ENCODE results near the gene MAP1S. TPM values are rescaled to one million over a fixed set of nuclear protein-coding genes. Genes with fewer than 3 reads are reported as not detected.

MAP1S gene
- total RNA-seq, 4 donors from 2014 or later = 23.4 to 39.3 (median 31.2) TPM

DNA sequence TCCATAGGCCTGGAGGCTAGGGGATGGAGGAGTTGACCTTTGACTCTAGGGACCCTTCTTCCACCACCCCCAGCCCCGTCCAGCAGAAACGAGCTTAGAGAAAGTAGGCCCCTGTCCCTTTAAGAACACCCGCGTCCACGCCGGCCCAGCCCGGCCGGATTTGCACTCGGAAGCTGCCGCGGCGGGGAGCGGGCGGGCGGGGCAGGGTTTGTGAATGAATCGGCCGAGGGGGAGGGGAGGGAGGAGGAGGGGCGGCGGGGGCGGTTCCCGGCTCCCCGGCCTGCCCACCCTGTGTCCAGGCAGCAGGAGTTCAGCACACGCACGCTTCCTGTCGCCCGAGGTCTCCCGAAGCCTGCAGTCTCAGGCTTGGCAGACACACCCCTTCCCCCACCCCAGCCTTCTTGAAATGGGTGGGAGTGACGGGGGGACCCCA is 32.7 kb upstream of the MAP1S start:
- peak overlapping the region in 1 of 4 donors; percentile 4 for H3K4me3 ChIP-seq

DNA sequence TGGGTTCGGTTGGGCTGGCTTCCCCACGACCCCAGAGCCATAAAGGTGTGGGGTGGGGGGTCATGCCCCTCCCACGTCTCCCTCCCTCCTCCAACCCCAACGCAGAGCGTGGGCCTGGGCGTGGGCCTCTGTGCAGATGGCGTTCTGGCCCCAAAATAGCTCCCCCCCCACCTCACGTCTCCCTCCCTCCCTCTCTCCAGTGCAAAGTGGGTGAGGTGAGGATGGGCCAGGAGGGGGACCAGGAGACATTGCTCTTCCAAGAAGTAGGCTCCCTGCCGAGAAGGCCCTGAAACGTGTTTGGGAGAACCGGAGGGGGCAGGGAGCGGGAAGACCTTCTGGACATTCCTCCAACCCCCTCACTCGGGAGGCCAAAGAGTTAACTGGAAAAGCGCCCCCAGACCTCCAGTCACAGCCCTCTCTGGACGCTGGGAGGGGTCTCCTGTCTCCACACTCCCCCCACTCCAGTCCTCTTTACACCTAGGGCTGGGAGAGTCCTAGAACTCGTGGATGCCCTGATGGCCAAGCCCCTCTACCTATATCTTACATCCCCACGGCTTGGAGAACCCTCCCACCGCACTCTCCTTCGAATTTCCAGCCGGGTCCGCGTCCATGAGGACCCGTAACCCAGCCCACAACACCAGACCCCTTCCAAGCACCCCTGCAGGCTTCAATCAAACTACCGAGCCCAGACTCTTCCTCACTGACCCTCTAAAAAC is 32.0 kb upstream of the MAP1S start:
- WGBS, 2 donors = 2 to 3% methylated on average over 16 to 24 of the region's 24 CpGs
- peaks cover 2 to 88% of the 10 kb centered on the region in 2 donors for H3K27me3 ChIP-seq
- H3K9me3 ChIP-seq = no peaks in the 10 kb centered on the region
- no peak for DNase-seq (ENCODE audit: low spot score in 2 of 2)
- H3K4me1 ChIP-seq = peaks cover 0 to 30% (median 10%) of the 10 kb centered on the region in 4 donors
- no peak overlapping the region for H3K27ac ChIP-seq
- TF ChIP-seq, protein P1, sequence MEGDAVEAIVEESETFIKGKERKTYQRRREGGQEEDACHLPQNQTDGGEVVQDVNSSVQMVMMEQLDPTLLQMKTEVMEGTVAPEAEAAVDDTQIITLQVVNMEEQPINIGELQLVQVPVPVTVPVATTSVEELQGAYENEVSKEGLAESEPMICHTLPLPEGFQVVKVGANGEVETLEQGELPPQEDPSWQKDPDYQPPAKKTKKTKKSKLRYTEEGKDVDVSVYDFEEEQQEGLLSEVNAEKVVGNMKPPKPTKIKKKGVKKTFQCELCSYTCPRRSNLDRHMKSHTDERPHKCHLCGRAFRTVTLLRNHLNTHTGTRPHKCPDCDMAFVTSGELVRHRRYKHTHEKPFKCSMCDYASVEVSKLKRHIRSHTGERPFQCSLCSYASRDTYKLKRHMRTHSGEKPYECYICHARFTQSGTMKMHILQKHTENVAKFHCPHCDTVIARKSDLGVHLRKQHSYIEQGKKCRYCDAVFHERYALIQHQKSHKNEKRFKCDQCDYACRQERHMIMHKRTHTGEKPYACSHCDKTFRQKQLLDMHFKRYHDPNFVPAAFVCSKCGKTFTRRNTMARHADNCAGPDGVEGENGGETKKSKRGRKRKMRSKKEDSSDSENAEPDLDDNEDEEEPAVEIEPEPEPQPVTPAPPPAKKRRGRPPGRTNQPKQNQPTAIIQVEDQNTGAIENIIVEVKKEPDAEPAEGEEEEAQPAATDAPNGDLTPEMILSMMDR (IDR thresholded peaks at IDR 0.05) = no peak
- TF ChIP-seq EP300 (IDR thresholded peaks at IDR 0.05) (no peak), POLR2A (IDR thresholded peaks at IDR 0.05) (no peak)
- no peak overlapping the region for H3K4me3 ChIP-seq
- H3K36me3 ChIP-seq = no peaks in the 10 kb centered on the region

More for the DNA sequence above, 32.7 kb upstream of the MAP1S start:
- H3K27me3 ChIP-seq = peaks cover 2 to 95% of the 10 kb centered on the region in 2 donors
- H3K9me3 ChIP-seq = no peaks in the 10 kb centered on the region
- H3K36me3 ChIP-seq = no peaks in the 10 kb centered on the region
- no peak for DNase-seq (ENCODE audit: low spot score in 2 of 2)
- peaks cover 0 to 30% (median 10%) of the 10 kb centered on the region in 4 donors for H3K4me1 ChIP-seq
- WGBS, 2 donors = 2% methylated on average over 12 of the region's 28 CpGs; no CpG with 5 or more reads in 1 of the 2 donors
- H3K27ac ChIP-seq = no peak overlapping the region
- TF ChIP-seq, protein P1 (IDR thresholded peaks at IDR 0.05) = no peak

DNA sequence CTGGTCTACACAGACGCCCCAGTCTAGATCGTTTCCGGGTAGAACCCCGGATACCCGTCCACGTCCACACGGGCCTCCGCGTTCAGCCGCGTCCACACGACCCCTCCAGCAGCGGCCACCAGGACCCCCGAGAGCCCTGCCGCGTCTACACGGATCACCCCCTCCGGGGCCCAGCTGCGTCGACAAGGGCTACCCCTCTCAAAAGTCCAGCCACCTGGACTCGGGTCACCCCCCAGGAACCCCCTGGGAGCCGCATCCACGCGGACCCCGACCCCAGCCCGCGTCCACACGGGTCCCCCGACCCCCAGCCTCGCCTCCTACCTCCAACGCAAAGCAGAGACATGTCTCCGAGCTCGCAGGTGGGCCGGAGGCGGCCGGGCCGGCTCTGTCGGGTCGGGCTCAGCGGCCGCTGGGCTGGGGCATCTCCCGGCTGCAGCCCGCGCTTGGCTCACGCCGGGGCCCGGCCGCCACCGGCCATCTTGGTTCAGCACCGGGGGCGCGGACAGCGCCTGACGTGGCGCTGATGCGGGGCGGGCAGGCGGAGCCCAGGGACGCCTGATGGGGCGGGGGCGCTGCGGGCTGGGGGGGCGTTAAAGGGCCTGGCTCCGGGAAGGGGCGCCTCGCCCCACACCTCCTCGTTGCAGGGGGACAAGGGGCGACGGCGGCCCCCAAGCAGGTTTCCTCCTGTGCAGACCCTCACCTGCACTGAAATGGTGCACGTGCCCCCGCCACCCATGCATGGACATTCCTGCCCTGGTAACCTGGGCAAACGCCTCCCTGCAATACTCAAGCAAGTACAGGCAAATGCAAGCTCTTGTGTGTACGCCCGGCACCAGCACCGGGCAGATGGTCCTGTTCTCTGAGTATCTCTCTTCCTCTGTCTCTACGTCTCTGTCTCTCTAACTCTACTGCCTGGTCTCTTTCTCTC is 31.2 kb upstream of the MAP1S start, which contains the start of gene UNC13A:
UNC13A (minus strand) TSS at position 498 of the 928 bp plus-strand sequence; CDS start at position 343, 155 bp downstream.
- Histone ChIP-seq H3K9me3 (no peaks in the 10 kb centered on the region), H3K27me3 (peaks cover 2 to 82% of the 10 kb centered on the region in 2 donors), H3K27ac (no peak within 1 kb of the TSS), H3K4me3 (no peak within 1 kb of the TSS), H3K4me1 (peaks cover 0 to 30% (median 10%) of the 10 kb centered on the region in 4 donors), H3K36me3 (no peaks in the 10 kb centered on the region)
- TF ChIP-seq EP300 (IDR thresholded peaks at IDR 0.05) (no peak), POLR2A (IDR thresholded peaks at IDR 0.05) (no peak)
- TF ChIP-seq, protein P1 (IDR thresholded peaks at IDR 0.05) = no peak
- no peak for DNase-seq (ENCODE audit: low spot score in 2 of 2)
- 2% methylated on average over 44 to 56 of the region's 77 CpGs for WGBS, 2 donors

DNA sequence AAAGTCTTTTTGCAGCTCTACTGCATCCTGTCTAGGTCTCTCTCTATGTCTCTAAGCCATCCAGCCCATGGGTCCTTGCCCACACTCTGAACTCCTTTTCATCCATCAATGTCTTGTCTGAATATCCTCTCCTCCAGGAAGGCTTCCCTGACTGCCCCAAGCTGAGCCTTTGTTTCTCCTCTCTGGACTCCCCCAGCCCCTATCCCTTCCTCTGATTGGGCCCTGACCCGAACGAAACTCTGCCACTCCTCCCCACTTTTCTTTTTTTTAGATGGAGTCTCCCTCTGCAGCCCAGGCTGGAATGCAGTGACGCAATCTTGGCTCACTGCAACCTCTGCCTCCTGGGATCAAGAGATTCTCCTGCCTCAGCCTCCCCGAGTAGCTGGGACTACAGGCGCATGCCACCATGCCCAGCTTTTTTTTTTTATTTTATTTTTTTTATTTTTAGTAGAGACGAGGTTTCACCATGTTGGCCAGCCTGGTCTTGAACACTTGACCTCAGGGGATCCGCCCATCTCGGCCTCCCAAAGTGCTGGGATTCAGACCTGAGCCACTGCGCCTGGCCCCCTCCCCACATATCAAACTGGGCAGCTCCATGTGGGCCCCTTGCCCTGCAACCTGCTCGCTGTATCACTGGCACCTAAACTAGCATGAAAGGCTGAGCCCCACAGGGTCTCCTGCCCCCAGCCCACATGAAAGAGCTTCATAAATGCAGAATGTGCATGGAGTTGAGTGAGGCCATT is 30.3 kb upstream of the MAP1S start:
- Histone ChIP-seq H3K27ac (no peak overlapping the region), H3K4me1 (peaks cover 0 to 30% (median 10%) of the 10 kb centered on the region in 4 donors), H3K36me3 (no peaks in the 10 kb centered on the region), H3K27me3 (peaks cover 2 to 80% of the 10 kb centered on the region in 2 donors), H3K4me3 (no peak overlapping the region), H3K9me3 (no peaks in the 10 kb centered on the region)
- DNase-seq (ENCODE audit: low spot score in 2 of 2) = no peak
- 55 to 59% methylated on average over 10 of the region's 10 CpGs for WGBS, 2 donors
- TF ChIP-seq, protein P1 (IDR thresholded peaks at IDR 0.05) = no peak
- no peak for TF ChIP-seq POLR2A (IDR thresholded peaks at IDR 0.05)

All from tibial nerve (tissue), 4 donors.